GM21447 (cell line): ENCODE data around the gene PLEKHG1.

Source experiments
- ATAC-seq: cut with Tn5 transposase; IDR thresholded peaks from one replicate; pipeline ENCODE4 v1.9.1; 2021; ENCODE audit not compliant: unreplicated experiment

Gene PLEKHG1

GRCh38 chr6:150588888-150589499 lies 10.7 kb upstream of the PLEKHG1 start:
- ATAC-seq, result no peak

GRCh38 chr6:150589852-150590251 lies 9.8 kb upstream of the PLEKHG1 start:
- ATAC-seq, result no peak

DNA sequence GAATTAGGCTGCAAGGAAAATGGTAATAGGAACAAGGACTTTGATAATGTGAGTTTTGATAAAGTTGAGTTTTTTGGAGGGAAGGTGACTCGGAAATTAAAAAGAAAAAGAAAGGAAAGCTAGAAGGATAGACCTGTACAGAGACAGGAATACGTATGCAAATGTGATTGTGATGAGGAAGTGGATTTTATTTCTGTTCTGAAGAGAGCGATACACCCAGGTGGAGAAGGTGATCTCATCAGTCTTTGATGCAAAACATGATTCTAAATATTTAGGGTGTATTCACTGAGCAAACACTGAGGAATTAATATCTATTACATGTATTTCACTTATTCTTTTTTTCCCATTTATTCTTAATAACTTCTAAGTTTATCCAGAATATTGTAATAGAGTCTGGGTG lies 9.2 kb upstream of the PLEKHG1 start:
- ATAC-seq, result no peak

DNA sequence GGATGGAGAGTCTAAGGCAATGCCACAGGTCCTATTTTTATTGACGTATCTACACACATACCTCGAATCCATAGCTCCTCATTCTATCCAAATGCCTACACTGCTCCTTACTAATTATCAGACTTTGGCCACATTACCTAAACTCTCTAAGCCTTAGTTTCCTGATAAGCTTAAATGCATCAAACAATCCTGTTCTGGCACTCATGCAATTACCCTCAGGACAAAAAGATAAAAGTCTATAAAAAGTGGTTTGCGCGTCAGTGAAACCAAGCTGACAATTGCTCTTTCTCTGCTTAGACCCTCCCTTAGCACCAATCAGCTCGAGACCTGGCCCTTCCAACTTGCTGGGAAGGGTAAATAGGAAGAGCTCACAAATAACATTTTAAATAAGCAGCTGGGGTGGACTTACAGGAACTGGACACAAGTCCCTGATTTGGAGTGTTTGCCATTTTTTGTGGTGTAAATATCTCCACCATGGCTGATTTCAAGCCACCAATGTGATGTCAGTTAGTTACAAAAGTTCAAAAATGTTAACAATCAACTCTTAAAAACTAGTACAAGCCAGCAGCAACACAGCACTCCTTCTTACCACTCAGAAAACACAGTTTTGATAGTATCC lies 7.2 kb upstream of the PLEKHG1 start:
- no peak for ATAC-seq

- ATAC-seq, result no peak
These were observed 6.6 kb upstream of the PLEKHG1 start for GRCh38 chr6:150593119-150593518.

GRCh38 chr6:150596439-150596838 lies 3.2 kb upstream of the PLEKHG1 start:
- no peak for ATAC-seq

DNA sequence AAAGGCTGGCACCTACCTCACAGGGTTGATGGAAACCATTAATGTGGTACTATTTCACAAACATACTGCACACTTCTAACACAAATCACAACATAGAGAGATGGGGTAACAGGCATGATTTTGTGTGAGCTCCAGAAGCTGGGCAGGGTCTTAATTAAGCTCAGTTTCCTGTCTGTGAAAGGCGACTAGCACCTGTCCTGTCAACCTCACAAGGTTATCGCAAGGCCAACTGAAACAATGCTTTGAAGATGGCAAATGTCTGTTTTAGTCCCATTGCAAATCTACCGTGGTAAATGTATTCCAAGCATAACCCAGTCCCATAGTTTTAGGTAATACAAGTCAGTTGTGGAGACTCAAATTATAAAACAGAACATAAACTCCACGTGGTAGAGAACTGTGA lies 1.3 kb upstream of the PLEKHG1 start:
- no peak for ATAC-seq

DNA sequence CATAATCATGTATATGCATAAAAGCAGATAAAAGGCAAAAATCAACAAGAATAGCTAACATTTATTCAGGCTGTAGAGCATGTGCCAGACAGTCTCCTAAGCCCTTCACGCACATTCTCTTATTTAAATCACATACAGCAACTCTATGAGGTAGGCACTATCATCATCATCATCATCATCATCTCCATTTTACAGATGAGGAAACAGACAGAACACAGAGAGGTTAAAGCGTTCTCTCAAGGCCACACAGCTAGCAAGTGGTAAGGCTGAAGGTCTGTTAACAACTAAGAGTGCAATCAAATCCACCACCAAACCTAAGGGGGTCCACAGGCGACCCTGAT lies 857 bp upstream of the PLEKHG1 start:
- ATAC-seq, result no peak

DNA sequence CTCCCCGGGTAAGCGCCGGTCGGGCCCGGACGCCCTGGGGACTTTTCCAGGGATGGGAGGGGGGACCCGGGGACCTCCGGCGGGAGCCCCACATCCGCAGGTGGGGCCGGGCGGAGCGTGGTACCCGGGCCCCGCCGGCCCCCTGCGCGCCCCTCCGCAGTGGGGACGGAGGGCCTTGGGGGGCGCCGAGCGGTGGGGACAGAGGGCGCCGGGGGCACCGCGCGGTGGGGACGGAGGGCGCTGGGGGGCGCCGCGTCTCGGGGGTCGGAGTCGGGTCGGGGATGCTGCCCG lies 270 bp downstream of the PLEKHG1 start:
- peak; percentile 17 for ATAC-seq

DNA sequence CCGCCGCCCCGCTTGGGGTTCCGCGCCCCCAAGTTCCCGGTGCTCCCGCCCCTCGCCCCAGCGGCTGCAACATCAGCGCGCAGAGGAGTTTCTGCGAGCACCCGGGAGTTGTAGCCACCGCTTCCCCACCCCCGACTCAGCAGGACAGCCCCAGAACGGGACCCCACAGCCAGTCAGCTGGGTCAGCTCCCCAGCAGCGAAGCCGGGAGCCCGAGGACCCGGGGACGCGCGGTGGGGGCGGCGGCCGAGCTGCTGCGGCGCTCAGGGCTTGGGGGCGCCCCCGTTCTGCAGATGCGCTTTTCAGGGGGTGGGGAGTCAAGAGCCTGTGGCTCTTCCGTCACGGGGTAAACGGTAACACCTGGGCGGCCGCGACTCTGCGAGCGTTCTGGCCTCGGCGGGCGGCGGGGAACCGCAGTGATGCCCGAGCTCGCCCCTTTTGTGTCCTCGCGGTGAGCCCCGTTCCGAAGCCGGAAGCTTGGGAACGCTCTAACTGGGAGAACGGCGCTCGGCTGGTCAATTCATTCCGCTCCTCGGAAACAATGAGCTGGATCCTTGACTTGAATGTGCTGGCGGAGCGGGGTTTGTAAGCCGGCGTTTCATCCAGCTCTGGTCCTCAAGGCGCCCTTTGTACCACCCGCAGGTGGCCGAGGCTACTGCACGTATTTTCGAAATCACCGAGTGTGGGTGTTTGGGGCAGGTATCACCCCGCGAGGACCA lies 774 bp downstream of the PLEKHG1 start:
- ATAC-seq, result peak; percentile 62

DNA sequence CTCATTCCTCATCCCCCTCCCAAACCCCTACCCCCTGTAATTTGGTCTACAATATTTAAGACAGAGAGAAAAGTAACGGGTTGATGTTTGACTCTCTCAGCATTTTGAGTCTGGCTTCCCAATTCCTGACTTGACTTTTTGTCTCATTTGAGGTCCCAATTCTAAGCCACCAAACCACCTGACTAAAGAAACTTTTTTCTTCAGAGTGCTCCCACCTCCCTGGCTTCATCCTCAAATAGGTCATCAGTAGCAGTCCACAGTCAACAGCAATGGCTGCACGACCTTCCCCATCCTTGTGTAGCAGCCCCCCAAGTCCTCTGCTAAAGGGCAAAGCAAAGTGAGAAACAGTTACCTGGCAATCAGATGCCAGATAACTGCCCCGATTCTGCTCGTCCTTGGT lies 1.8 kb downstream of the PLEKHG1 start:
- no peak for ATAC-seq

DNA sequence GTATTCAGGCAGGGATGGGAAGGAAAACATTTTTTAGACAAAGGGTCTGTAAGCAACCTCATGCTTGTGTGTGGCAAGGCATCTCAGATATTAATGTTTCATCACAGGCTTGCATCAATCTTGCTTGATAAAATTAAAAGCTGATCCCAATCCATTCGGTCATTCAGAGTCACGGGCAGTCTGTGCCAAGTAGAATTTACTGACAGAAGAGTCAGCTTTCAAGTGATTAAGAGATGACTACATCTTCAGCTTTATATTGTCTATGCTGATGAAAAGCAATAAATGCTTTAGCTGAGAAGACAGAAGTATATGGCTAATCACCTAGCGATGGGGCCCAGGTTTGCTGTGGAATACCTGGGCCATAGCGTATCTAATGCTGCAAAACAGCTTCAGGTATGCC lies 3.5 kb downstream of the PLEKHG1 start:
- ATAC-seq, result no peak

DNA sequence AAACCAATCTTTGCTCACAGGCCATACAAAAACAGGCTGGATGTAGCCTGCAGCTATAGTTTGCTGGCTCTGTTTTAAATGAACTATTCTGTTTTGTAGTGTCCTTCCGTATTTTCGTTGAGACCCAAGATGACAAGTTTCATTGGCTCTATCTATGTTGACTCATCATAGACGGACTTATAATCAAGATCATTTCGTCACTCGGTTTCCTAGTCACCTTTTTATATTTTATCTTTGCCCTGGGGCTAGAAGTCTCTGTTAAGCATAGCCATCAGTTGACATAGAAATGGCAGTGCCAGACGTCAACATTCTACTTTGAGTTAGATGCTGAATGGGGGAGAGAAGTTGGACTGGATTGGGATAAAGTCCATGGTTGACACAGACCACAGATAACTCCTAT lies 4.8 kb downstream of the PLEKHG1 start:
- no peak for ATAC-seq

- ATAC-seq, result no peak
These were observed 5.6 kb downstream of the PLEKHG1 start for GRCh38 chr6:150605333-150605732.

- ATAC-seq, result no peak
These were observed 6.5 kb downstream of the PLEKHG1 start for GRCh38 chr6:150606168-150606591.

- no peak for ATAC-seq
These were observed 7.1 kb downstream of the PLEKHG1 start for GRCh38 chr6:150606647-150607328.

DNA sequence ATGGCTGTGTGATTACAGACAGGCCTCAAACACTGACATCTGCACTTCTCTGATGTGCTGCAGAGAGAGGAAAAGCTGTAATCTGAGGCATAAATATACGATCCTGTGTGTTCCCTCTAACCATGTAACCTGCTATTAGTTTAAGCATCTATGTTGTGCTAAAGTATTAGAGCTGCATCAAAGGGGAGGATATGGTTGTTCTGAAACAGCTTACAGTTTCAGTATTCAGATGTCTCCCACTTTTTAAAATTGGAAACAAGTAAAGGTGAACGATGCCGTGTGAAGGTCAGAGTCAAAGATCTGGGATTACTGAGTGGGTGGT lies 7.6 kb downstream of the PLEKHG1 start:
- ATAC-seq, result no peak

DNA sequence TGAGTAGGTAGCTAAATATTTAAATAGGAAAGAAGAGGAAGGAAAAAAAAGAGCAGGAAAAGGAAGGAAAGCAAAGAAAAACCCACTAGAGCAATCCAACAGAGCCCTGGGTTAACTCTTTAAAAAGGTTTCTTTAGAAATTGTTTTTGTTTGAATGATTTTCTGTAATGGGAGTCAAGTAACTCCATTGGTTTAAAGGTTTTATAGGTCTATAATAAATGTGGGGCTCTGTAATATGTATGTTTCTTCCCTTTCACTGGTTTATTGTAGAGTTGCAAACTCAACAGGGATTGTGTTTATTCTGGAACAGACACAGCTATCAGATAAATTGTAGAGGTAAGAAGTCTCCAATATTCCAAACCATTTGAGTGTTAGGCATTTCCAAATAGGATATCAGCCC lies 10.9 kb downstream of the PLEKHG1 start:
- ATAC-seq, result no peak

GRCh38 chr6:150613269-150613668 lies 13.6 kb downstream of the PLEKHG1 start:
- no peak for ATAC-seq

DNA sequence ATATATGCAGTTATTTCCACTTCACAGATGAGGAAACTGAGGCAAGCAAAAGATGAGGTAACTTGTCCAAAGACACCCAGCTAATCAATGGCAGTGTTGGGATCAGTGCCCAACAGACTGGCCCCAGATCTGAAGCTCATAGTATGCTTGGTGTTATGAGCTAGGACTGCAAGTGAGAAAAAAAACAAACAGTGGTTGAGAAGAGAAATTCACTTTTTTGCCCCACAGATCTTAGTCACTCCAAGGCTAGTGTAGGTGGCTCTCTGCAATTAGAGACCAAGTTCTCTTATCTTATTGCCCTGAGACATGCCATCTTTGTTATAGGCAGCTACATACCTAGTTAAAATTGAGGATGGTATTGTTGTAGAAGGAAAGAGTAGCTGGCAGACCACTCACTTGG lies 16.3 kb downstream of the PLEKHG1 start:
- no peak for ATAC-seq

DNA sequence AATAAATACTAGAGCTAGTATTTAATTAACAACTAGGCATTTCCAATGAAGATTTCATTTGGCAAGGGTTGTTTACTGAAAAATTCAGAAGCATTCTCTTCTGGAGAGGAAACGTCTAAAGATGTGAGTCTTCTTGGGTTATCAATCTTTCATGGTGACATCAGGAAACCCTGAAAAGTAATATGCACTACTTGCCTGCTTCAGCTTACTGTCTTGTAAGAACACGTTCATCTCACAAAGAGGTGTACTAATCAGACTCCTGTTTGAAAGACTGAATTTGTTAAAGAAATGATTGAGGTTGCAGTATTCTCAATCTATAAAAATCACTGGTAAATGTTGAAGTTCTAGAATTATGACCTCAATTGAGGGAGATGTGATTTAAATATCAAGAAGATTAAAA lies 16.9 kb downstream of the PLEKHG1 start:
- no peak for ATAC-seq

- no peak for ATAC-seq
These were observed 17.4 kb downstream of the PLEKHG1 start for GRCh38 chr6:150617062-150617461.
